HepG2 (cell line): Measurements from ENCODE around the gene PIGR. TPM values are rescaled to one million over a fixed set of nuclear protein-coding genes. Genes with fewer than 3 reads are reported as not detected.
A peak's percentile ranks its signal among the peaks of the same experiment; 100 is the strongest.

Experiments
- AGO2 ChIP-seq: fragments of 200-400 bp; formaldehyde crosslinking; optimal IDR thresholded peaks from 2 replicates; pipeline ENCODE3; 2017; ENCODE audit warnings: mild to moderate bottlenecking, low read depth, low read length, moderate library complexity
- CREB1 ChIP-seq, 2 experiments: fragments of 450-650 bp in 1 of 2; IDR thresholded peaks; 2 replicates each; pipeline ENCODE4 v1.6.1; 2016 to 2017; ENCODE audit warnings: control low read depth in 1 of 2, mild to moderate bottlenecking in 1 of 2, missing compliant biosample characterization in 1 of 2, missing genetic modification characterization in 1 of 2
- EED ChIP-seq: sonication (generic); formaldehyde crosslinking; IDR thresholded peaks from 2 replicates; pipeline ENCODE4 v1.5.0; 2020; ENCODE audit warnings: mild to moderate bottlenecking, missing genetic modification reagents
- HNF4A ChIP-seq: sonication (generic); formaldehyde crosslinking; IDR thresholded peaks from 2 replicates; pipeline ENCODE4 v1.4.0; 2020; ENCODE audit warnings: missing genetic modification reagents
- HNRNPUL1 ChIP-seq: fragments of 200-400 bp; formaldehyde crosslinking; IDR thresholded peaks from 2 replicates; pipeline ENCODE4 v1.6.1; 2017; ENCODE audit warnings: low read depth, mild to moderate bottlenecking, low read length, moderate library complexity
- MAFF ChIP-seq: IDR thresholded peaks from 2 replicates; pipeline ENCODE4 v1.6.1; 2011; ENCODE audit warnings: low read depth, low read length, improper control_type of control experiment
- MAZ ChIP-seq, 2 experiments: sonication (generic) in 1 of 2; formaldehyde crosslinking in 1 of 2; IDR thresholded peaks; 2 replicates each; pipeline versions ENCODE4 v1.5.0 to v1.6.1; 2012 to 2020; ENCODE audit warnings: low read depth in 2 of 2, mild to moderate bottlenecking in 2 of 2, borderline replicate concordance in 1 of 2, improper control_type of control experiment in 1 of 2, low read length in 1 of 2, missing genetic modification reagents in 1 of 2, moderate library complexity in 1 of 2
- MXD3 ChIP-seq: IDR thresholded peaks from 2 replicates; pipeline ENCODE4 v1.6.1; 2016; ENCODE audit warnings: mild to moderate bottlenecking, missing biosample characterization, missing genetic modification reagents
- NFAT5 ChIP-seq: sonication (generic); formaldehyde crosslinking; IDR thresholded peaks from 2 replicates; pipeline ENCODE4 v1.4.0; 2020; ENCODE audit warnings: missing genetic modification reagents
- ONECUT2 ChIP-seq: sonication (generic); formaldehyde crosslinking; IDR thresholded peaks from 2 replicates; pipeline ENCODE4 v1.4.0; 2020; ENCODE audit warnings: missing genetic modification reagents
- PCBP2 ChIP-seq: fragments of 200-400 bp; formaldehyde crosslinking; optimal IDR thresholded peaks from 2 replicates; pipeline ENCODE3; 2018; ENCODE audit warnings: low read length, low read depth; ENCODE audit not compliant: poor library complexity, severe bottlenecking
- RBAK ChIP-seq: sonication (generic); formaldehyde crosslinking; IDR thresholded peaks from 2 replicates; pipeline ENCODE4 v1.5.1; 2020; ENCODE audit warnings: mild to moderate bottlenecking, missing genetic modification reagents
- REXO4 ChIP-seq: sonication (generic); formaldehyde crosslinking; IDR thresholded peaks from 2 replicates; pipeline ENCODE4 v1.8.0; 2022; ENCODE audit warnings: missing genetic modification reagents, mild to moderate bottlenecking, borderline replicate concordance
- RFXAP ChIP-seq: sonication (generic); formaldehyde crosslinking; IDR thresholded peaks from 2 replicates; pipeline ENCODE4 v1.4.0; 2020; ENCODE audit warnings: missing genetic modification reagents, borderline replicate concordance
- RXRB ChIP-seq: IDR thresholded peaks from 2 replicates; pipeline ENCODE4 v1.6.1; 2016; ENCODE audit warnings: borderline replicate concordance, missing genetic modification reagents, missing compliant biosample characterization
- SALL1 ChIP-seq: sonication (generic); formaldehyde crosslinking; IDR thresholded peaks from 2 replicates; pipeline ENCODE4 v1.8.0; 2022; ENCODE audit warnings: mild to moderate bottlenecking, missing genetic modification reagents
- SIN3B ChIP-seq: fragments of 150-350 bp; IDR thresholded peaks from 2 replicates; pipeline ENCODE4 v1.6.1; 2014; ENCODE audit warnings: low read length
- SP5 ChIP-seq: IDR thresholded peaks from 2 replicates; pipeline ENCODE4 v1.6.1; 2016; ENCODE audit warnings: low read depth, borderline replicate concordance
- TMF1 ChIP-seq: sonication (generic); formaldehyde crosslinking; IDR thresholded peaks from 2 replicates; pipeline ENCODE4 v1.8.1; 2022; ENCODE audit warnings: low read depth, missing genetic modification reagents
- ZBTB42 ChIP-seq: sonication (generic); formaldehyde crosslinking; IDR thresholded peaks from 2 replicates; pipeline ENCODE4 v1.5.0; 2020; ENCODE audit warnings: mild to moderate bottlenecking, missing genetic modification reagents
- ZNF333 ChIP-seq: sonication (generic); formaldehyde crosslinking; IDR thresholded peaks from 2 replicates; pipeline ENCODE4 v1.4.0; 2020; ENCODE audit warnings: mild to moderate bottlenecking, missing genetic modification reagents, borderline replicate concordance
- ZNF563 ChIP-seq: sonication (generic); formaldehyde crosslinking; IDR thresholded peaks from 2 replicates; pipeline ENCODE4 v1.8.0; 2022; ENCODE audit warnings: mild to moderate bottlenecking, moderate library complexity, missing genetic modification reagents
- ZNF780A ChIP-seq: sonication (generic); formaldehyde crosslinking; IDR thresholded peaks from 2 replicates; pipeline ENCODE4 v1.8.0; 2022; ENCODE audit warnings: mild to moderate bottlenecking, missing genetic modification reagents, moderate library complexity
- ZNF878 ChIP-seq: sonication (generic); formaldehyde crosslinking; IDR thresholded peaks from 2 replicates; pipeline ENCODE4 v1.8.1; 2023; ENCODE audit warnings: mild to moderate bottlenecking, missing genetic modification reagents, moderate library complexity
- ZNF879 ChIP-seq: sonication (generic); formaldehyde crosslinking; IDR thresholded peaks from 2 replicates; pipeline ENCODE4 v1.8.1; 2023; ENCODE audit warnings: missing genetic modification reagents
- ZSCAN21 ChIP-seq: sonication (generic); formaldehyde crosslinking; IDR thresholded peaks from 2 replicates; pipeline ENCODE4 v1.8.0; 2022; ENCODE audit warnings: mild to moderate bottlenecking, missing genetic modification reagents, moderate library complexity, borderline replicate concordance
- polyA plus RNA-seq, 8 experiments: library from polyadenylated mRNA; depleted of rRNA in 3 of 8; stranded (reverse) in 7 of 8; unstranded in 1 of 8; fragments of >200 nt; fragmentation: Illumina TruSeq in 4 of 8; extraction: Trizol in 4 of 8; gene quantifications; 2 replicates each; pipeline versions ENCODE4 v1.2.1 to v1.2.3, GENCODE V29; 2011 to 2016; ENCODE audit warnings: low read depth in 4 of 8, missing spikeins in 1 of 8, mixed read lengths in 1 of 8; ENCODE audit not compliant: insufficient read depth in 1 of 8
- total RNA-seq, 5 experiments: library from RNA; depleted of rRNA; stranded (reverse); fragments of >200 nt; fragmentation: Illumina TruSeq; extraction: Trizol; gene quantifications; 2 replicates each; pipeline ENCODE4 v1.2.3, GENCODE V29; 2016; ENCODE audit warnings: low read depth in 1 of 5

PIGR gene
- total and polyA plus RNA-seq, 2 of the 13 experiments (the other 11 are each of a cell fraction or from before 2014, with no cell fraction given) = not detected

GRCh38 chr1:206951318-206952100 is 5.2 kb upstream of the PIGR start (continued):
- TF ChIP-seq HNRNPUL1 (0 out of 2 replicates have a peak, but pooled peaks have one; percentile 60), RBAK (no peak), ZSCAN21 (no peak), SALL1 (no peak), MAFF (no peak), MAZ (IDR thresholded peaks at IDR 0.05; ENCODE audit: borderline replicate concordance, low read depth, low read length) (no peak), MAZ (CRISPR knock-in tag; IDR thresholded peaks at IDR 0.05; ENCODE audit: low read depth) (no peak), ZNF333 (CRISPR knock-in tag) (no peak), ZNF878 (CRISPR knock-in tag) (peak; percentile 73; the same call in 1 of the 2 replicates), RFXAP (CRISPR knock-in tag) (0 out of 2 replicates have a peak, but pooled peaks have one; percentile 20), ONECUT2 (no peak), REXO4 (CRISPR knock-in tag) (no peak), ZNF563 (CRISPR knock-in tag) (no peak), HNF4A (CRISPR knock-in tag) (no peak), SP5 (CRISPR knock-in tag) (no peak), EED (CRISPR knock-in tag) (no peak), SIN3B (no peak), PCBP2 (no peak), CREB1 (IDR thresholded peaks at IDR 0.05) (no peak), CREB1 (CRISPR knock-in tag; IDR thresholded peaks at IDR 0.05) (no peak), TMF1 (CRISPR knock-in tag) (no peak), NFAT5 (no peak), ZNF780A (CRISPR knock-in tag) (no peak), RXRB (CRISPR knock-in tag) (peak; percentile 46; the same call in 1 of the 2 replicates), AGO2 (no peak), MXD3 (CRISPR knock-in tag) (no peak), ZNF879 (CRISPR knock-in tag) (no peak), ZBTB42 (CRISPR knock-in tag) (no peak)
